Breast epithelium (tissue), 3 donors: ENCODE results near the gene AKR1C8.
"Not testable (repeated sequence)": the region's sequence is repeated elsewhere in the genome, so short reads cannot be mapped to it uniquely, and the experiment has no call there.

Source experiments
- CTCF ChIP-seq, 3 donors: fragments of 450-650 bp; IDR thresholded peaks; one replicate each; pipeline ENCODE4 v1.5.1; 2016 to 2017; ENCODE audit warnings: antibody characterized with exemption in 3 of 3, mild to moderate bottlenecking in 3 of 3, moderate library complexity in 3 of 3
- POLR2A ChIP-seq: fragments of 450-650 bp; IDR thresholded peaks from one replicate; pipeline ENCODE4 v1.6.1; 2016; ENCODE audit warnings: antibody characterized with exemption, mild to moderate bottlenecking, moderate library complexity
- POLR2AphosphoS5 ChIP-seq, 3 donors: sonication (generic); formaldehyde crosslinking; IDR thresholded peaks; one replicate each; pipeline ENCODE4 v1.6.1; 2017; ENCODE audit warnings: antibody characterized with exemption in 3 of 3

GRCh38 chr10:5222942-5223341 lies 38.0 kb upstream of the AKR1C8 start:
- not testable (repeated sequence) for TF ChIP-seq POLR2AphosphoS5 (IDR thresholded peaks at IDR 0.05); POLR2A; CTCF (IDR thresholded peaks at IDR 0.05)
